Measurements from ENCODE around the gene ANXA2. TPM values are rescaled to one million over a fixed set of nuclear protein-coding genes. Genes with fewer than 3 reads are reported as not detected.

The ANXA2 gene
- polyA plus RNA-seq, 2 donors: 1,972 to 2,098 TPM

DNA sequence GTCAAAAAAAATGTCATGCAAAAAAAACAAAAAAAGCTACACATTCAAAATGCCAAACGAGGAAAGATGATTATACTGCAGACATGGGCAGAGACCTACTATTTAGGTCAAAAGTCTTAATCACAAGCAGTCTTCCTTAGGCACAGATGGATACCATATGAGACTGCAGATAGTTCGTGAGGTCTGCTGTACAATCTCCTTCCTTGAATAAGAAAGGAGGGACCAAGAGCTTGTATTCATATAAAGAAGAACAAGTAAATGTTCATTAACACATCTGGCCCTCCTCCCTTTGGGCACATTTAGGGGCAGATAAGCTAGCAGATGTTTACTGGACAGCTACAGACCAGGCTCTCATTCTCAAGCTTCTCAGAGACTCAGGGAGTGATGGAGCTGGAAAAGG lies 45.3 kb downstream of the ANXA2 start:
- 76 to 81% methylated on average over 2 of the region's 2 CpGs for WGBS, 2 donors
- no peak overlapping the region for H3K27ac ChIP-seq (ENCODE audit: low read depth in 2 of 2, low read length in 1 of 2)
- H3K4me3 ChIP-seq (ENCODE audit: low read depth in 1 of 2, low read length in 2 of 2): no peak overlapping the region
- H3K9me3 ChIP-seq (ENCODE audit: control insufficient read depth in 2 of 2, insufficient read depth in 1 of 2, low read depth in 1 of 2, low read length in 1 of 2): no peaks in the 10 kb centered on the region
- no peaks in the 10 kb centered on the region for H3K4me1 ChIP-seq (ENCODE audit: control insufficient read depth in 2 of 2, insufficient read depth in 2 of 2, low read length in 1 of 2)
- peaks cover 35 to 62% of the 10 kb centered on the region in 2 donors for H3K36me3 ChIP-seq (ENCODE audit: control insufficient read depth in 2 of 2, insufficient read depth in 2 of 2, low read length in 1 of 2)
- no peaks in the 10 kb centered on the region for H3K27me3 ChIP-seq (ENCODE audit: control insufficient read depth in 1 of 2, insufficient read depth in 2 of 2, low read length in 2 of 2)

DNA sequence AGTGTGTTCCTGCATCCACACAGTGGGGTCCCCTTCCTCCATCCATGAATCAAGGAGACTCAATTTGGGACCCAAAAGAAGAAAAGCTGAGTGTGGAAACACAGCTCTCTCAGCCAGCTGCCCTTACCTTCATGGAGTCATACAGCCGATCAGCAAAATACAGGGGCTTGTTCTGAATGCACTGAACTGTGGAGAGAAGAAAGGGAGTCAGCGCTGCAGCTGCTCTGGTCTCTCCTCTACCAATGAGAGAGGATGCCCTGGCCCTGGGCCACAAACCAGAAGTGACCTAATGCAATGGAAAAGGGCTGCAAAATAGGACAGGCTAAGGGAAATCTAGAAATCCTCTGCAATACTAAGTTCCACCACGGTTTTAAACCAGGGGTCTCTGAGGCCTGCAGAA lies 46.7 kb downstream of the ANXA2 start:
- Histone ChIP-seq H3K27me3 (ENCODE audit: control insufficient read depth in 1 of 2, insufficient read depth in 2 of 2, low read length in 2 of 2) (no peaks in the 10 kb centered on the region), H3K36me3 (ENCODE audit: control insufficient read depth in 2 of 2, insufficient read depth in 2 of 2, low read length in 1 of 2) (peaks cover 42 to 65% of the 10 kb centered on the region in 2 donors), H3K9me3 (ENCODE audit: control insufficient read depth in 2 of 2, insufficient read depth in 1 of 2, low read depth in 1 of 2, low read length in 1 of 2) (no peaks in the 10 kb centered on the region), H3K4me3 (ENCODE audit: low read depth in 1 of 2, low read length in 2 of 2) (no peak overlapping the region), H3K4me1 (ENCODE audit: control insufficient read depth in 2 of 2, insufficient read depth in 2 of 2, low read length in 1 of 2) (no peaks in the 10 kb centered on the region), H3K27ac (ENCODE audit: low read depth in 2 of 2, low read length in 1 of 2) (no peak overlapping the region)
- WGBS, 2 donors: 81 to 82% methylated on average over 3 of the region's 3 CpGs

DNA sequence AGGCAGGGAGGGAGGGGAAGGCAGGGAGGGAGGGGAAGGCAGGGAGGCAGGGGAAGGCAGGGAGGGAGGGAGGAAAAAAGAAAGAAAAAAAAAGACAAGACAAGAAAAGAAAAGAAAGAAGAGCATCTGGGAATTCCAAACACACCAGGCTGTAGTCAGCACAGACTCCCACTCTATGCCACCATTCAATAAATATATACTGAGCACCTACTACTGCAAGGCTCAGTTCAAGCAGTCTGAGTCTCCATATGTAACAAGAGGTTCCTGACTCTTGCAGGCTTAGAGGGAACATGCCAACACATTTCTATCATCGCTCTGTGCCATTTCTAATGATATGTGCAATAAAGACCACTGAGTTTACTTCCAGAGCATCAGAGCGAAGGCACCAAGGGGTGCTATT lies 47.7 kb downstream of the ANXA2 start:
- Histone ChIP-seq H3K4me1 (ENCODE audit: control insufficient read depth in 2 of 2, insufficient read depth in 2 of 2, low read length in 1 of 2) (no peaks in the 10 kb centered on the region), H3K27me3 (ENCODE audit: control insufficient read depth in 1 of 2, insufficient read depth in 2 of 2, low read length in 2 of 2) (no peaks in the 10 kb centered on the region), H3K27ac (ENCODE audit: low read depth in 2 of 2, low read length in 1 of 2) (no peak overlapping the region), H3K9me3 (ENCODE audit: control insufficient read depth in 2 of 2, insufficient read depth in 1 of 2, low read depth in 1 of 2, low read length in 1 of 2) (no peaks in the 10 kb centered on the region), H3K4me3 (ENCODE audit: low read depth in 1 of 2, low read length in 2 of 2) (no peak overlapping the region), H3K36me3 (ENCODE audit: control insufficient read depth in 2 of 2, insufficient read depth in 2 of 2, low read length in 1 of 2) (peaks cover 40 to 64% of the 10 kb centered on the region in 2 donors)
- 97 to 98% methylated on average over 2 of the region's 2 CpGs for WGBS, 2 donors

- WGBS, 2 donors: 88 to 98% methylated on average over 2 of the region's 2 CpGs
- H3K4me3 ChIP-seq (ENCODE audit: low read depth in 1 of 2, low read length in 2 of 2): no peak overlapping the region
- no peaks in the 10 kb centered on the region for H3K4me1 ChIP-seq (ENCODE audit: control insufficient read depth in 2 of 2, insufficient read depth in 2 of 2, low read length in 1 of 2)
- no peaks in the 10 kb centered on the region for H3K9me3 ChIP-seq (ENCODE audit: control insufficient read depth in 2 of 2, insufficient read depth in 1 of 2, low read depth in 1 of 2, low read length in 1 of 2)
- H3K36me3 ChIP-seq (ENCODE audit: control insufficient read depth in 2 of 2, insufficient read depth in 2 of 2, low read length in 1 of 2): peaks cover 35 to 58% of the 10 kb centered on the region in 2 donors
- no peak overlapping the region for H3K27ac ChIP-seq (ENCODE audit: low read depth in 2 of 2, low read length in 1 of 2)
- H3K27me3 ChIP-seq (ENCODE audit: control insufficient read depth in 1 of 2, insufficient read depth in 2 of 2, low read length in 2 of 2): no peaks in the 10 kb centered on the region
These were observed 48.2 kb downstream of the ANXA2 start for GRCh38 chr15:60349589-60349988.

GRCh38 chr15:60347480-60348049 lies 50.2 kb downstream of the ANXA2 start:
- WGBS, 2 donors: 94% methylated on average over 13 of the region's 13 CpGs
- Histone ChIP-seq H3K27ac (ENCODE audit: low read depth in 2 of 2, low read length in 1 of 2) (peak overlapping the region in 1 of 2 donors; percentile 21), H3K27me3 (ENCODE audit: control insufficient read depth in 1 of 2, insufficient read depth in 2 of 2, low read length in 2 of 2) (no peaks in the 10 kb centered on the region), H3K9me3 (ENCODE audit: control insufficient read depth in 2 of 2, insufficient read depth in 1 of 2, low read depth in 1 of 2, low read length in 1 of 2) (no peaks in the 10 kb centered on the region), H3K4me1 (ENCODE audit: control insufficient read depth in 2 of 2, insufficient read depth in 2 of 2, low read length in 1 of 2) (peaks cover 2 to 3% of the 10 kb centered on the region in 2 donors), H3K4me3 (ENCODE audit: low read depth in 1 of 2, low read length in 2 of 2) (no peak overlapping the region), H3K36me3 (ENCODE audit: control insufficient read depth in 2 of 2, insufficient read depth in 2 of 2, low read length in 1 of 2) (peaks cover 32 to 47% of the 10 kb centered on the region in 2 donors)

GRCh38 chr15:60346653-60347052 lies 51.1 kb downstream of the ANXA2 start:
- Histone ChIP-seq H3K4me3 (ENCODE audit: low read depth in 1 of 2, low read length in 2 of 2) (no peak overlapping the region), H3K27ac (ENCODE audit: low read depth in 2 of 2, low read length in 1 of 2) (no peak overlapping the region), H3K9me3 (ENCODE audit: control insufficient read depth in 2 of 2, insufficient read depth in 1 of 2, low read depth in 1 of 2, low read length in 1 of 2) (no peaks in the 10 kb centered on the region), H3K27me3 (ENCODE audit: control insufficient read depth in 1 of 2, insufficient read depth in 2 of 2, low read length in 2 of 2) (no peaks in the 10 kb centered on the region), H3K4me1 (ENCODE audit: control insufficient read depth in 2 of 2, insufficient read depth in 2 of 2, low read length in 1 of 2) (peaks cover 2 to 3% of the 10 kb centered on the region in 2 donors), H3K36me3 (ENCODE audit: control insufficient read depth in 2 of 2, insufficient read depth in 2 of 2, low read length in 1 of 2) (peaks cover 24 to 42% of the 10 kb centered on the region in 2 donors)
- 94 to 96% methylated on average over 3 of the region's 3 CpGs for WGBS, 2 donors

- Histone ChIP-seq H3K27ac (ENCODE audit: low read depth in 2 of 2, low read length in 1 of 2) (no peak overlapping the region), H3K4me1 (ENCODE audit: control insufficient read depth in 2 of 2, insufficient read depth in 2 of 2, low read length in 1 of 2) (peaks cover 2 to 3% of the 10 kb centered on the region in 2 donors), H3K36me3 (ENCODE audit: control insufficient read depth in 2 of 2, insufficient read depth in 2 of 2, low read length in 1 of 2) (peaks cover 19 to 36% of the 10 kb centered on the region in 2 donors), H3K27me3 (ENCODE audit: control insufficient read depth in 1 of 2, insufficient read depth in 2 of 2, low read length in 2 of 2) (no peaks in the 10 kb centered on the region), H3K4me3 (ENCODE audit: low read depth in 1 of 2, low read length in 2 of 2) (no peak overlapping the region), H3K9me3 (ENCODE audit: control insufficient read depth in 2 of 2, insufficient read depth in 1 of 2, low read depth in 1 of 2, low read length in 1 of 2) (no peaks in the 10 kb centered on the region)
- WGBS, 2 donors: 88 to 91% methylated on average over 3 of the region's 3 CpGs
These were observed 51.7 kb downstream of the ANXA2 start for GRCh38 chr15:60346077-60346476.

- no peaks in the 10 kb centered on the region for H3K9me3 ChIP-seq (ENCODE audit: control insufficient read depth in 2 of 2, insufficient read depth in 1 of 2, low read depth in 1 of 2, low read length in 1 of 2)
- no peak overlapping the region for H3K27ac ChIP-seq (ENCODE audit: low read depth in 2 of 2, low read length in 1 of 2)
- peaks cover 2 to 3% of the 10 kb centered on the region in 2 donors for H3K4me1 ChIP-seq (ENCODE audit: control insufficient read depth in 2 of 2, insufficient read depth in 2 of 2, low read length in 1 of 2)
- H3K36me3 ChIP-seq (ENCODE audit: control insufficient read depth in 2 of 2, insufficient read depth in 2 of 2, low read length in 1 of 2): peaks cover 14 to 32% of the 10 kb centered on the region in 2 donors
- no peaks in the 10 kb centered on the region for H3K27me3 ChIP-seq (ENCODE audit: control insufficient read depth in 1 of 2, insufficient read depth in 2 of 2, low read length in 2 of 2)
- no peak overlapping the region for H3K4me3 ChIP-seq (ENCODE audit: low read depth in 1 of 2, low read length in 2 of 2)
- 90 to 92% methylated on average over 3 of the region's 3 CpGs for WGBS, 2 donors
These were observed 52.2 kb downstream of the ANXA2 start for GRCh38 chr15:60345598-60345997.

DNA sequence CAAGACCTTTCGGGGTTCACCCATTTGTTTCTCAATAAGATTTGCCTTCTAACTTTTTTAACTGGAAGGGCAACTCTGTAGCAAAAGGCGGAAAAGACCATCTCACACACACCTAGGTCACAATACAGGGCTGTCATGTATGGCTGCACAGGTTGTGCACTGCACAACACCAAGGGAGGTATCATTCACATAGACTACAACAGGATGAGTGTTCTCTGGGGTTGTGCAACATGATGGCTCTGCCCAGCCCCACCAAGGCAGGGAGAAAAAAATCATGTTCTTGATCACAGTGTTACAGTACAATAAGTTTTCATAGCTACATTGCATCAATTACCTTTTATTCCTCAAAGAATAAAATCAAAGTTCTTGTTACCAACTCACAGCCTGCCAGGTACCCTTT lies 52.8 kb downstream of the ANXA2 start:
- Histone ChIP-seq H3K27me3 (ENCODE audit: control insufficient read depth in 1 of 2, insufficient read depth in 2 of 2, low read length in 2 of 2) (no peaks in the 10 kb centered on the region), H3K9me3 (ENCODE audit: control insufficient read depth in 2 of 2, insufficient read depth in 1 of 2, low read depth in 1 of 2, low read length in 1 of 2) (no peaks in the 10 kb centered on the region), H3K27ac (ENCODE audit: low read depth in 2 of 2, low read length in 1 of 2) (no peak overlapping the region), H3K4me1 (ENCODE audit: control insufficient read depth in 2 of 2, insufficient read depth in 2 of 2, low read length in 1 of 2) (peaks cover 2 to 3% of the 10 kb centered on the region in 2 donors), H3K36me3 (ENCODE audit: control insufficient read depth in 2 of 2, insufficient read depth in 2 of 2, low read length in 1 of 2) (peaks cover 11 to 28% of the 10 kb centered on the region in 2 donors), H3K4me3 (ENCODE audit: low read depth in 1 of 2, low read length in 2 of 2) (no peak overlapping the region)
- 94 to 98% methylated on average over 2 of the region's 2 CpGs for WGBS, 2 donors

DNA sequence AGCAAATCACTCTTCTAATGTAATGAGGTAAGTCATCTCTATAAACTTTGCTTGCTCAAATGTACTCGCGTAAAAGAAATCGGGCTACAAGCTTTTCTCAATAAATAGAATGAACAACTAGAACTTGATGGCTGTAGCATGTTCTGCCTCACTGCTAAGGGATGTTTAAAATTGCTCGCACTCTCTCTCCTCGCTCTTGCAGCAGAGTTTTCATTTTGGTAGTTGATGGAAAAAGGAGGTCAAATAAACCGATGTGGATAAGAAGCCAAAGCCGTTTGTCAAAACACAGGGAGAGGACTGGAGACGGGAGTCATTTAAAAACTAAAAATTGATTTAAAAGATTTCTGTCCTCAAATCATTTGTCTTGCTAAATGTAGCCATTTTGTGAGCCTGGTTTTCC lies 53.3 kb downstream of the ANXA2 start:
- H3K27ac ChIP-seq (ENCODE audit: low read depth in 2 of 2, low read length in 1 of 2): no peak overlapping the region
- H3K27me3 ChIP-seq (ENCODE audit: control insufficient read depth in 1 of 2, insufficient read depth in 2 of 2, low read length in 2 of 2): no peaks in the 10 kb centered on the region
- peaks cover 11 to 28% of the 10 kb centered on the region in 2 donors for H3K36me3 ChIP-seq (ENCODE audit: control insufficient read depth in 2 of 2, insufficient read depth in 2 of 2, low read length in 1 of 2)
- no peak overlapping the region for H3K4me3 ChIP-seq (ENCODE audit: low read depth in 1 of 2, low read length in 2 of 2)
- peaks cover 2 to 3% of the 10 kb centered on the region in 2 donors for H3K4me1 ChIP-seq (ENCODE audit: control insufficient read depth in 2 of 2, insufficient read depth in 2 of 2, low read length in 1 of 2)
- 84 to 89% methylated on average over 8 of the region's 8 CpGs for WGBS, 2 donors
- no peaks in the 10 kb centered on the region for H3K9me3 ChIP-seq (ENCODE audit: control insufficient read depth in 2 of 2, insufficient read depth in 1 of 2, low read depth in 1 of 2, low read length in 1 of 2)
